Dedifferentiated amniotic fluid mesenchymal stem cell (primary cell): ENCODE data around the gene JARID2.

Experiments
- DNase-seq: peaks from one replicate; pipeline ENCODE4 v3.0.0-alpha.2; 2016; ENCODE audit errors: extremely low spot score

Gene JARID2

DNA sequence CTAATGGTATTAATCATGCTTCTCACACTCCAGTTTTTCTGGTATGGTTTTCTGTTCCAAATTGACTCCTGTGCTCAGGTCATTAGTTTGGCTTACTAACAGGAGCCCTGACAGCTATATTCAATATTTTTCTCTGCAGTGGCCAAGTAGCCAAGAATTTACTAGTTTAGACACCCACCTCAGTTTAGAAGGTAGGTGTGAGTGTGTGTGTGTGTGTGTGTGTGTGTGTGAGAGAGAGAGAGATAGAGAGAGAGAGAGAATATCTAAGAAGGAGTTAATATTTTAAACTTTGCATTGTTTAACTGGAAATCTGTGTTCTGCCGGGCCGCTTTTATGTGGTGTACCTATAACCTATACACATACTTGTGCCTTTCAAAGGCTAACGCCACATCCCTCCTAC is 18.5 kb downstream of the JARID2 start:
- no peak for DNase-seq

DNA sequence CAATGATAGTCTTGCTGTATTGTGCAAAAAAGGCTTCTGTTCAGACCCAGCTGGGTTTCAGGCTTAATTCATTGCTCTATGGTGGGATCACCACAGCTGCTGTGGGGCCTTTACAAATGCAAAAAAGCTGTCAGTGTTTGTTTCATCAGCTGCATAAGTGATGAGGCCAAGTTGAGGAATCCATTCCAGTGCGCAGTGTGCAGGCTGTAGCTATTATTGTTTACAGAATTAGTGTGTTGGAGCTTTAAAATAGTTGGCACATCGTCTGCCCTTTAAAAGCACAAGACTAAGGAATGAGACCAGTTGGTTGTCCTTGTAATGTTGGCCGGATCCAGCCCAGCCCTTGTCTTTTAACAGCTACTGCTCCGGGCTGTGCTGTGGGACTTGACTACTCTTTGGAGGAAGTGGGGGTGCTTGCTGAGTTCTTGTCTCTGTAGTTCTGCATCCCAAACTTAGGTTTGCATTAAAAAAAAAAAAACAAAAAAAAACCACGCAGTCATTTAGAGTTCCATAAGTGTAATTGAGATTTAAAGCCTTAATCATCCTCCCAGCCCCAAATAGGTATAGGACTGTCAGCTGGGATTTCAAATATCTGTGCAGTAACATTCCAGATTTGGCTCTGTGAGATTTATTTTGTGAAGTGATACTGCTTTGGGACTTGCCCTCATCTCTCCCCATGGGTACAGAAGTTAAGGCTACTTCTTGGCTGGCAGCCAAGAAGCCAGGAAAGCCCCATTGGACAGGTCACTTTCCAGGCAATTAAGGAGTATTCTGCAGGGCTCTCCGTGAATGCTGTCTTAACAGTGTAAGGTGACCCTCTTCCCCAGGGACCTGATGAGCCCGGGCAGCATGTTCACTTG is 19.3 kb downstream of the JARID2 start:
- no peak for DNase-seq

DNA sequence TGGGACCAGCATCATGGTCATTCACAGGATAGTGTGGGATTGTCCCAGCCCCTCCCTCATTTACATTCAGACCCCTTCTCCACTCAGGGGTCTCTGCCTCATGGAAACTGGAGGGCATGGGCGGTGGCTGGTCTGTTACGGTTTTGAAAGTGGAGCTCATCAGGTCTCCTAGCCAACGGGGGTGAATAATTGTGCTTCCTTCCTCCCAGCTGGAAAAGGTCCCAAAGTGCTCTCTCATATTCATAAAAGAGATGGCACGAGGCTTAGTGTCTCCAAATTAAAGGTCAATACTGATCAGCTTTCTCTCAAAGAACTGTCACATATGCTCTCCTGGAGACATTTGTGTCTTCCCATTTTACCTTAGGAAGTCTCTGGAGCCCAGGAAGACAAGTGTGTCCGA is 19.9 kb downstream of the JARID2 start:
- no peak for DNase-seq

- no peak for DNase-seq
These were observed 20.6 kb downstream of the JARID2 start for GRCh38 chr6:15266423-15266996.

DNA sequence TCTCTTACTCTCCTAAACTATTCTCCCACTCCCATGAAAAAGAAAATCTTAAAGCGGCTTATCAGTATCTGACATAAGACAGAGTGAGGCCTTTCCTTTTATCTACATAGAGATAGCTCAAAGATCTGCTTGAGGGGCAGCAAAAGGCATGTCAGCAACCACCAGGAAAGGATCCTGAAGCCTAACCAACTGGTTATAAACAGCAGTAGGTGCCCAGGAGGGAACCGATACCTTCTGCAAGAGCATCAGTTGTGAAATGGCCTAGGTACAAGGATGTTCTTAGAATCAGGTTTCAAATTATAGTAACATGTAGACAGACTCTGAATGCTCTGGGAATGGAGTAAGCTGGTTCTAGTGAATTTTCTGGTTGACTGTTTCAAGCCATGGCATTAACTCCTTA is 21.4 kb downstream of the JARID2 start:
- DNase-seq = no peak

DNA sequence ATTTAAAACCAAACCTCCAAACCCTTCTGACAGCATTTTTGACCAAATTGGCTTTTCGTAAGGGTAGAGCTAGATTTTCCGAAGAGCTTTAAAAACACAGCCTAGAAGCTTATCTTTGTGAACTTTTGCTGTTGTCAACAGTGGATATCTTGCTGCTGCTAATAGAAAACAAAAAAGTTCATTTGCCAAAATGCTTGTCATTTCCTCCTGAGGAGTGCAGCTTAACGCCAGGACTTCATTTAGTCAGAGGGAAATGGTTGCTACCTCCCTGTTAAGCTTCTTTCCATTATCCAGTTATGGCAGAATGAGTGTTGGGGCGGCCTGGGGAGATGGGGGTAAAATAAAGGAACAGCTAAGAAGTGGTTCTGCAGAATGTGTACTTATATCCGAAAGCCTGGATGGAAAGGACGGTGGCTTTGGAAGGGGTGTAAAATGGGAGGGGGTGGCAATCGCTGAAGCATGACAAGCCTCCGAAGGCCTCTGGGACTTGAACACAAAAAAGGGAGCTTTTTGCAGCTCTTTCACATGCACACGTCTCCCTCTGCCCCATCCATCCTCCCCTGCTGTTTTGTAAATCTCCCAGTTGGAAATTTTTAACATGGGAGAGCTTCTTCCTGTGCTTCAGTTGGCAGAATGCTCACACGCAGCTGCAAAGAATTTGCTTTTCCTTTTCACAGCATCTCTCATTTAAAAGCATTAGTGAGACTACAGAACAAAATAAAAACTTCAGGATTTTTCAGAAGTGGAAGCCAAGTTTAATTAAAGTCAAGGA is 22.5 kb downstream of the JARID2 start:
- DNase-seq = no peak

DNA sequence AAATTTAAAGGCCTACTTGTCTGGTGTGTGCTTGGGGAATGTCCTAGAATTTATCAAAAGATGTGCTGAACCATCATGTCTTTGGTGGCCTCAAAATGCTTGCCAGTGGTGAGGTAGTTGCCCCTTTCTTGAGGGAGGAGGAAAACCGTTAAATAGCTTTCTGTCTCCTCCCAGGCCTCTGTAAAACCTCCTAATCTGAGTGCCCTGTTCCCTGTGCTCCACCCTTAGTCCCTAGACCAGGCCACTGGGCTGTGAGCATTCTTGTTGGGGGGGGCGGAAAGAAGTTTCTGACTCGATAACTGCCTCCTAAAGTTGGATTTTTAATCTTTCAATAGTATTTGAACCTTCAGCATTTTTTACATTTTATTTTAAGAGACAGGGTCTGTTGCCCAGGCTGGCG is 23.1 kb downstream of the JARID2 start:
- no peak for DNase-seq

GRCh38 chr6:15269619-15270018 is 23.8 kb downstream of the JARID2 start:
- no peak for DNase-seq

GRCh38 chr6:15270402-15270801 is 24.5 kb downstream of the JARID2 start:
- DNase-seq = no peak

- no peak for DNase-seq
These were observed 26.7 kb downstream of the JARID2 start for GRCh38 chr6:15272562-15272961.

- no peak for DNase-seq
These were observed 29.0 kb downstream of the JARID2 start for GRCh38 chr6:15274692-15275387.

DNA sequence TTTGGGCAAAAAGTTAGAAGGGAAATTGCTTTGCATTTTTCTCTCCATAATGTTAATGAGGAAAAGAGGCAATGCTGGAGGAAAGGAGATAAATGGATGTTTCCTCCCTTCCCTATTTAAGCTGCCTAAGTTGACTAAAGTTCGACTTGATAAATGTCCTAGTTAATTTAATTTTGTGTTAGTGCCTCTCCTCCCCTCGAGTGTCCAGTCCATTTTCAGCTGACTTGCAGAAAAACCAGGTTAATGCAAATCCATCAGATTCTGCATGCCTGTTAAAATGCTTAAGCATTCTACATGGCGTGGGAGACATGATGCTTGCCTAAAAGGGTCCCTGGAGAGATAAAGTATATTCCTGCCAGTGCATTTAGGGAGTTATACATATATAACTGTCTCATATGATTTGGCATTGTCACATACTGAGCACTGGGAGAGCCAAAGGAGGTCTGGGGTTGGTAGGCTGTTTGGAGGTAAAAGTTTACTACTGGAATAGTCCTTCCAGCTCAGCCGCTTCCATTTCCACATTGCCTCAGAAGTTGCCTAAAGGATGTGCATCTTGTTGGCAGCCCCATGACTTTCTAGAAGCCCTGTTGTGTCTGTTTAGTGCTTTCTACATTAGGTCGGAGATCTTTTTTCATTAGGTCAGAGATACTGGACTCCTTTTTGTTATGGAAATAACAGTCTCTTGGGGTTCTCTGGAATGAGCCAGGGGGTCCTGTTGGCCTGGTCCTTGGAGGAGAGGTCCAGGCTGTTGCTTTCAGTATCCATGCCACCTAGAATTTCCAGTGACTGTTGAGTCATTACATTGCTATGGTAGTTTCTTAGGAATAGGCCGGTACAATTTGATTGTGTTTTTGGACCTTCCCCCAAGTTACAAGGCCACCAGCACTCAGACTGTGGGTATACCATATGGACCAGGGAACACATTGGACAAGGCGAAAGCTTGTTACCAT is 30.4 kb downstream of the JARID2 start:
- no peak for DNase-seq

DNA sequence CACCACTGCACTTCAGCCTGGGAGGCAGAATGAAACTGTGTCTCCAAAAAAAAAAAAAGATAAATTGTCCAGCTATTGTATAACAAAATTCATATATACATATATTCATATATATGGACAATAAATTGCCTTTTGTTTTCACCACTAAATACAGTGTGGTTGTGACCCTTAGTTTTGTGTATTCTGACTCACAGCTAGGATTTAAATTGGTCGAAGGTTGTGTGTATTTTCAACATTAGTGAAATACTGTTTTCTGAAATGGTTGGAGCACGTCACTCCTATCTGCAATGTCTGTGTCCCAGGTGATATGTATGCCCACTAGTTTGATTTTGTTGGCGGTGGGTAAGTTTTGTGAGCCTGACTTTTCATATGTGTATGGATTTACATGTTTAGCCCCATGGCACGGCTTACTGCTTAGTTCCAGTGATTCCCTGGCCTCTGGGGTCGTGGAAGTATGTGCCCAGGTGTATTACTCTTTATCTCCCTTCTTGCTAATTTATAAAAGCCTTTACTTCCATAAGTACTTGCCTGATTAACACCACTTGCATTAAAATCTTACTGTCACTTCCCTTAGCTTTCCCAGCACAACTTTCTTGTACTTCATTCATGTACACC is 33.3 kb downstream of the JARID2 start:
- DNase-seq = no peak

GRCh38 chr6:15280028-15280427 is 34.2 kb downstream of the JARID2 start:
- DNase-seq = peak; percentile 55

DNA sequence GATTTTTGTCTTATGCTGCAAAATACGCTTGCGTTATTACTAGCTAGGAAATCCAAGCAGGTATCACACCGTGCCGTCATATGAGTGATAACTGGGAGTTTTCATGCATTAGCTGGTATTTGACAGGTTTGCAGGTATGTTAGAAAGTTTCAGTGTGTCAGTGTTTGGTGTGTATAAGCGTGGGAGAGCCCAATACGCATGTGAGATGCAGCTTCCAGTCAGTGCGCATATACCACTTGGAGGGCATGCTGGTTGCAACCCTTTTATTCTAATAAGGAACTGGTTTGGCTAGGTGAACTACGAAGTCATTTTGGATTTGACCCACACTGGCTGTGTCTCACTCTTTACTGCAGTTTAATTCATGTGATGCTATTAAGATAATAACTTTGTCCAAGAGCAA is 35.1 kb downstream of the JARID2 start:
- no peak for DNase-seq

DNA sequence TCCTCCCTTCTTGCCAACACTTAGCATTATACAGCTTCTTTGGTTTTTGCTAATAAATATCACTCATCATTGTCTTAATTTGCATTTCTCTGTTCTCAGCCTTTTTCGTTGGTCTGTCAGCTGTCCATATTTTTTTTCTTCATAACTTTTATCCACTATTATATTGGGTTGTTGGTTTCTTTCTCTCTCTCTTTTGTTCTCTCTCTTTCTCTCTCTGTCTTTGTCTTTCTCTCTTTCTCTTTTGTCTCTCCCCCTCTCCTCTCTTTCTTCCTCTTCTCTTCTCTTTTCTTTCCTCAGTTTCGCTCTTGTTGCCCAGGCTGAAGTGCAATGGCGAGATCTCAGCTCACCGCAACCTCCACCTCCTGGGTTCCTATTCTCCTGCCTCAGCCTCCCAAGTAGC is 36.5 kb downstream of the JARID2 start:
- DNase-seq = no peak

DNA sequence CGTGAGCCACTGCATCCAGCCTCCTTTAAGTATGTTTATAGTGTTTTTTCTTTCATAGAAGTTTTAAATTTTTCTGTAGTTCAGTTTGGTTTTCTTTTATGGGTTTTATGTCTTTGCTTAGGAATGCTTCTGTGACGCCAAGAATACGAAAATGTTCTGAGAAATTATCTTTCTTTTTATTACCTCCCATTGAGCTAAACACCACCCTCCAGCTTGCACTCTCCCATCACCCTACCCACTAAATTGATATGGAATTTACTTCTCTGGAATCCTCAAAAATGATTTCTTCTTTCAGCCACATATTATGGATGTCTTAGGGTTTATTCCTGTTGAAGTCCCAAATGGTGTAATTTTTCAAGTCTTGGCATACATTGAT is 38.1 kb downstream of the JARID2 start:
- DNase-seq = no peak

- peak; percentile 16 for DNase-seq
These were observed 38.9 kb downstream of the JARID2 start for GRCh38 chr6:15284743-15285142.

GRCh38 chr6:15285682-15286294 is 39.9 kb downstream of the JARID2 start:
- DNase-seq = no peak

- DNase-seq = no peak
These were observed 42.0 kb downstream of the JARID2 start for GRCh38 chr6:15287670-15288375.
